GM18508 (cell line): Measurements from ENCODE around the gene IMPDH2.
A peak's percentile ranks its signal among the peaks of the same experiment; 100 is the strongest.

Source experiments
- ATAC-seq: cut with Tn5 transposase; IDR thresholded peaks from one replicate; pipeline ENCODE4 v1.9.1; 2021; ENCODE audit warnings: moderate number of reproducible peaks; ENCODE audit not compliant: insufficient read depth, unreplicated experiment

Gene IMPDH2

GRCh38 chr3:49007068-49007770 lies 22.0 kb downstream of the IMPDH2 start, which contains the start of gene WDR6:
TSS of gene WDR6 (plus strand) at chr3:49007391. CDS start at chr3:49007432, 41 bp downstream.
- peak; percentile 56 for ATAC-seq

- no peak for ATAC-seq
These were observed 22.7 kb downstream of the IMPDH2 start for GRCh38 chr3:49006408-49007067.

- ATAC-seq, result no peak
These were observed 23.2 kb downstream of the IMPDH2 start for GRCh38 chr3:49005998-49006397.

GRCh38 chr3:49005303-49005680 lies 23.9 kb downstream of the IMPDH2 start:
- ATAC-seq, result no peak

- no peak for ATAC-seq
These were observed 24.6 kb downstream of the IMPDH2 start for GRCh38 chr3:49004352-49005302.

- no peak for ATAC-seq
These were observed 28.0 kb downstream of the IMPDH2 start for GRCh38 chr3:49001155-49001554.

GRCh38 chr3:48999085-48999858 lies 29.9 kb downstream of the IMPDH2 start:
- no peak for ATAC-seq

GRCh38 chr3:48997714-48998637 lies 31.2 kb downstream of the IMPDH2 start:
- ATAC-seq, result no peak

GRCh38 chr3:48997102-48997635 lies 32.0 kb downstream of the IMPDH2 start:
- ATAC-seq, result no peak

- no peak for ATAC-seq
These were observed 32.6 kb downstream of the IMPDH2 start for GRCh38 chr3:48996640-48997039.

GRCh38 chr3:48993834-48994233 lies 35.4 kb downstream of the IMPDH2 start:
- ATAC-seq, result no peak

GRCh38 chr3:48991851-48992545 lies 37.2 kb downstream of the IMPDH2 start:
- no peak for ATAC-seq

GRCh38 chr3:48990636-48991469 lies 38.3 kb downstream of the IMPDH2 start:
- no peak for ATAC-seq

GRCh38 chr3:48989796-48990635 lies 39.2 kb downstream of the IMPDH2 start, which contains the start of gene P4HTM:
TSS of gene P4HTM (plus strand) at chr3:48990241. CDS start at chr3:48990257, 16 bp downstream.
- no peak for ATAC-seq

GRCh38 chr3:48989126-48989795 lies 39.9 kb downstream of the IMPDH2 start:
- no peak for ATAC-seq
